Measurements from ENCODE around the gene TBRG4.

DNA sequence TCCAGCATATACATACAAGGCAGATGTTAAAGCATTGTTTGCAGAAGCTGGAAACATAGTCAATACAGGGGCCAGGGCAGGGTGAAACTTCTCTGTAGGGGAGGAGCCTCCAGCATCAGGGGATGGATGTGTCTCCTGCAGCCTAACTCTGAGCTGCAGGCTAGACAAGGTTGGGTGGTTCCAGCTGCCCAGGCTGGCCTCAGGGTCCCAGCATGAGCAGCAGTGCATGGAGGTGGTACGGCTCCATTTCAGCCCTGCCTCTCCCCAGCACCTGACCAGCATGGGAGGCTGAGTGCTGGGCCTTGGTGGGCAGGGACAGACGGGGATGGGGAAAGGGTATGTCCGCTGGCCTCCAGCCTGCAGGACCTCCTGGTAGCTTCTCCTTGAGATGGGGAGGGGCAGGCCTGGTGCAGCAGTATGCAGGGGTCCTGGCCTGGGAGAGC lies 7.4 kb upstream of the TBRG4 start:
- TF ChIP-seq, protein P1, sequence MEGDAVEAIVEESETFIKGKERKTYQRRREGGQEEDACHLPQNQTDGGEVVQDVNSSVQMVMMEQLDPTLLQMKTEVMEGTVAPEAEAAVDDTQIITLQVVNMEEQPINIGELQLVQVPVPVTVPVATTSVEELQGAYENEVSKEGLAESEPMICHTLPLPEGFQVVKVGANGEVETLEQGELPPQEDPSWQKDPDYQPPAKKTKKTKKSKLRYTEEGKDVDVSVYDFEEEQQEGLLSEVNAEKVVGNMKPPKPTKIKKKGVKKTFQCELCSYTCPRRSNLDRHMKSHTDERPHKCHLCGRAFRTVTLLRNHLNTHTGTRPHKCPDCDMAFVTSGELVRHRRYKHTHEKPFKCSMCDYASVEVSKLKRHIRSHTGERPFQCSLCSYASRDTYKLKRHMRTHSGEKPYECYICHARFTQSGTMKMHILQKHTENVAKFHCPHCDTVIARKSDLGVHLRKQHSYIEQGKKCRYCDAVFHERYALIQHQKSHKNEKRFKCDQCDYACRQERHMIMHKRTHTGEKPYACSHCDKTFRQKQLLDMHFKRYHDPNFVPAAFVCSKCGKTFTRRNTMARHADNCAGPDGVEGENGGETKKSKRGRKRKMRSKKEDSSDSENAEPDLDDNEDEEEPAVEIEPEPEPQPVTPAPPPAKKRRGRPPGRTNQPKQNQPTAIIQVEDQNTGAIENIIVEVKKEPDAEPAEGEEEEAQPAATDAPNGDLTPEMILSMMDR (IDR thresholded peaks at IDR 0.05): no peak
- TF ChIP-seq EP300 (IDR thresholded peaks at IDR 0.05; ENCODE audit: low read depth) (no peak), POLR2AphosphoS5 (IDR thresholded peaks at IDR 0.05) (no peak)
